Natural killer cell (primary cell): Measurements from ENCODE around the gene PVALEF. TPM values are rescaled to one million over a fixed set of nuclear protein-coding genes. Genes with fewer than 3 reads are reported as not detected.

Experiments used
- ATAC-seq, 3 donors: fragments of 150-1000 bp in 2 of 3; fragments of 200-7000 bp in 1 of 3; cut with Tn5 transposase; 1 replicate in 1 of 3; 2 replicates in 2 of 3; pipeline ENCODE4 v1.10.0; 2021; ENCODE audit warnings: mild to moderate bottlenecking in 2 of 3, moderate library complexity in 2 of 3
- DNase-seq, 2 donors: peaks; one replicate each; pipeline versions ENCODE4 v3.0.0 to v3.0.0-alpha.2; 2013 to 2021; ENCODE audit warnings: mixed read lengths in 1 of 2
- H3K27ac ChIP-seq: one replicate; pipeline ENCODE4 v1.5.1; 2013; ENCODE audit warnings: mild to moderate bottlenecking, low read length
- H3K27me3 ChIP-seq: one replicate; pipeline ENCODE4 v1.6.1; 2013; ENCODE audit warnings: low read length; ENCODE audit not compliant: control insufficient read depth, insufficient read depth
- H3K36me3 ChIP-seq: one replicate; pipeline ENCODE4 v1.6.1; 2013; ENCODE audit warnings: low read length; ENCODE audit not compliant: control insufficient read depth, insufficient read depth
- H3K4me1 ChIP-seq: one replicate; pipeline ENCODE4 v1.6.1; 2013; ENCODE audit warnings: low read length; ENCODE audit not compliant: control insufficient read depth, insufficient read depth
- H3K4me3 ChIP-seq: one replicate; pipeline ENCODE4 v1.5.1; 2013; ENCODE audit warnings: low read length
- H3K9me3 ChIP-seq: one replicate; pipeline ENCODE4 v1.6.1; 2013; ENCODE audit warnings: low read length; ENCODE audit not compliant: control insufficient read depth, insufficient read depth
- H3K27ac Mint-ChIP-seq, 2 donors: one replicate each; pipeline ENCODE4 v1.8.0; 2022; ENCODE audit warnings: mild to moderate bottlenecking in 2 of 2, mixed read lengths in 2 of 2, moderate library complexity in 1 of 2
- H3K27me3 Mint-ChIP-seq, 2 donors: one replicate each; pipeline ENCODE4 v1.8.0; 2022; ENCODE audit warnings: low read depth in 2 of 2, mixed read lengths in 2 of 2
- H3K36me3 Mint-ChIP-seq: one replicate; pipeline ENCODE4 v1.8.0; 2022; ENCODE audit warnings: mixed read lengths
- H3K4me1 Mint-ChIP-seq, 2 donors: one replicate each; pipeline ENCODE4 v1.8.0; 2022; ENCODE audit warnings: mixed read lengths in 2 of 2
- H3K4me3 Mint-ChIP-seq: one replicate; pipeline ENCODE4 v1.8.0; 2022; ENCODE audit warnings: mild to moderate bottlenecking, moderate library complexity, mixed read lengths
- H3K9me3 Mint-ChIP-seq, 2 donors: one replicate each; pipeline ENCODE4 v1.8.0; 2022; ENCODE audit warnings: mixed read lengths in 2 of 2
- CTCF ChIP-seq: fragments of 200-600 bp; IDR thresholded peaks from one replicate; pipeline ENCODE4 v1.8.0; 2022; ENCODE audit warnings: antibody characterized with exemption
- WGBS: methylation state at CpG from one replicate; pipeline ENCODE4 v1.1.7; 2013; ENCODE audit warnings: missing lambda C conversion rate; ENCODE audit not compliant: insufficient coverage; 5-methylcytosine and 5-hydroxymethylcytosine counted together
- intact Hi-C: fragments of 100-400 bp; cut with micrococcal nuclease; formaldehyde crosslinking; loops from one replicate; pipeline ENCODE4 v1.14.2; 2022
- total RNA-seq, 4 donors: library from RNA; stranded (reverse); fragments of 120-200 nt in 1 of 4; gene quantifications; one replicate each; pipeline versions ENCODE4 v1.2.3 to v1.2.4, GENCODE V29; 2013 to 2022

Gene PVALEF
- total RNA-seq, 3 donors from 2014 or later (not counting 1 experiment from before 2014, with no cell fraction given) = not detected

- Histone ChIP-seq H3K9me3 (no peaks in the 10 kb centered on the region), H3K27me3 (no peaks in the 10 kb centered on the region), H3K27ac (no peak overlapping the region), H3K4me1 (no peaks in the 10 kb centered on the region), H3K4me3 (no peak overlapping the region), H3K36me3 (no peaks in the 10 kb centered on the region)
- DNase-seq = no peak
- Mint-ChIP-seq H3K27me3 (peaks cover 0 to 2% of the 10 kb centered on the region in 2 donors), H3K4me1 (no peaks in the 10 kb centered on the region), H3K36me3 (no peaks in the 10 kb centered on the region), H3K4me3 (no peak overlapping the region), H3K9me3 (no peaks in the 10 kb centered on the region), H3K27ac (no peak overlapping the region)
- TF ChIP-seq CTCF = no peak
- WGBS = 94% methylated on average over 49 of the region's 49 CpGs
- intact Hi-C loops = no loop called here
- ATAC-seq = no peak
Observed at GRCh38 chr17:81180836-81181810, 15.8 kb downstream of the PVALEF start.

- H3K36me3 ChIP-seq = no peaks in the 10 kb centered on the region
- no peaks in the 10 kb centered on the region for H3K9me3 ChIP-seq
- no peak overlapping the region for H3K4me3 Mint-ChIP-seq
- H3K4me1 Mint-ChIP-seq = no peaks in the 10 kb centered on the region
- intact Hi-C loops = no loop called here
- H3K4me3 ChIP-seq = no peak overlapping the region
- H3K36me3 Mint-ChIP-seq = no peaks in the 10 kb centered on the region
- peaks cover 0 to 2% of the 10 kb centered on the region in 2 donors for H3K27me3 Mint-ChIP-seq
- WGBS = 89% methylated on average over 19 of the region's 19 CpGs
- ATAC-seq (no peak), DNase-seq (no peak)
- TF ChIP-seq CTCF = no peak
- H3K9me3 Mint-ChIP-seq = no peaks in the 10 kb centered on the region
- H3K4me1 ChIP-seq = no peaks in the 10 kb centered on the region
- H3K27me3 ChIP-seq = no peaks in the 10 kb centered on the region
- H3K27ac ChIP-seq = no peak overlapping the region
- H3K27ac Mint-ChIP-seq = no peak overlapping the region
Observed at GRCh38 chr17:81181811-81182185, 16.5 kb downstream of the PVALEF start.

- ATAC-seq = no peak
- no peaks in the 10 kb centered on the region for H3K27me3 ChIP-seq
- H3K36me3 Mint-ChIP-seq = no peaks in the 10 kb centered on the region
- H3K4me1 ChIP-seq = no peaks in the 10 kb centered on the region
- intact Hi-C loops = no loop called here
- H3K9me3 ChIP-seq = no peaks in the 10 kb centered on the region
- peaks cover 0 to 2% of the 10 kb centered on the region in 2 donors for H3K27me3 Mint-ChIP-seq
- no peaks in the 10 kb centered on the region for H3K36me3 ChIP-seq
- no peaks in the 10 kb centered on the region for H3K9me3 Mint-ChIP-seq
- no peak overlapping the region for H3K27ac ChIP-seq
- H3K4me1 Mint-ChIP-seq = no peaks in the 10 kb centered on the region
- TF ChIP-seq CTCF = no peak
- 95% methylated on average over 5 of the region's 5 CpGs for WGBS
- DNase-seq = no peak
- no peak overlapping the region for H3K27ac Mint-ChIP-seq
- H3K4me3 ChIP-seq = no peak overlapping the region
- H3K4me3 Mint-ChIP-seq = no peak overlapping the region
Observed at GRCh38 chr17:81182596-81182995, 17.3 kb downstream of the PVALEF start.
